ENCODE results near the gene PTGFRN. TPM values are rescaled to one million over a fixed set of nuclear protein-coding genes. Genes with fewer than 3 reads are reported as not detected.

PTGFRN gene
- total and polyA plus RNA-seq, 4 donors: 5.4 to 12.6 (median 7.2) TPM

GRCh38 chr1:116956378-116956777 is 46.7 kb downstream of the PTGFRN start:
- TF ChIP-seq FOXA2 (IDR thresholded peaks at IDR 0.05): no peak
- TF ChIP-seq, protein P1, sequence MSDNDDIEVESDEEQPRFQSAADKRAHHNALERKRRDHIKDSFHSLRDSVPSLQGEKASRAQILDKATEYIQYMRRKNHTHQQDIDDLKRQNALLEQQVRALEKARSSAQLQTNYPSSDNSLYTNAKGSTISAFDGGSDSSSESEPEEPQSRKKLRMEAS (IDR thresholded peaks at IDR 0.05): no peak
- TF ChIP-seq RAD21 (IDR thresholded peaks at IDR 0.05): no peak
- TF ChIP-seq, protein P2, sequence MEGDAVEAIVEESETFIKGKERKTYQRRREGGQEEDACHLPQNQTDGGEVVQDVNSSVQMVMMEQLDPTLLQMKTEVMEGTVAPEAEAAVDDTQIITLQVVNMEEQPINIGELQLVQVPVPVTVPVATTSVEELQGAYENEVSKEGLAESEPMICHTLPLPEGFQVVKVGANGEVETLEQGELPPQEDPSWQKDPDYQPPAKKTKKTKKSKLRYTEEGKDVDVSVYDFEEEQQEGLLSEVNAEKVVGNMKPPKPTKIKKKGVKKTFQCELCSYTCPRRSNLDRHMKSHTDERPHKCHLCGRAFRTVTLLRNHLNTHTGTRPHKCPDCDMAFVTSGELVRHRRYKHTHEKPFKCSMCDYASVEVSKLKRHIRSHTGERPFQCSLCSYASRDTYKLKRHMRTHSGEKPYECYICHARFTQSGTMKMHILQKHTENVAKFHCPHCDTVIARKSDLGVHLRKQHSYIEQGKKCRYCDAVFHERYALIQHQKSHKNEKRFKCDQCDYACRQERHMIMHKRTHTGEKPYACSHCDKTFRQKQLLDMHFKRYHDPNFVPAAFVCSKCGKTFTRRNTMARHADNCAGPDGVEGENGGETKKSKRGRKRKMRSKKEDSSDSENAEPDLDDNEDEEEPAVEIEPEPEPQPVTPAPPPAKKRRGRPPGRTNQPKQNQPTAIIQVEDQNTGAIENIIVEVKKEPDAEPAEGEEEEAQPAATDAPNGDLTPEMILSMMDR (IDR thresholded peaks at IDR 0.05; ENCODE audit: low read depth, low read length, missing input control): no peak
- TF ChIP-seq TAF1 (conservative IDR thresholded peaks at IDR 0.05): no peak
- TF ChIP-seq HNF4G (IDR thresholded peaks at IDR 0.05): no peak
- no peak for TF ChIP-seq NR2F2 (IDR thresholded peaks at IDR 0.05)
- TF ChIP-seq ZBTB33 (IDR thresholded peaks at IDR 0.05): no peak
- no peak for TF ChIP-seq EGR1 (IDR thresholded peaks at IDR 0.05; ENCODE audit: low read depth in 2 of 2)
- no peak for TF ChIP-seq YY1 (IDR thresholded peaks at IDR 0.05)
- TF ChIP-seq RXRA (IDR thresholded peaks at IDR 0.05): no peak
- TF ChIP-seq SP1 (IDR thresholded peaks at IDR 0.05): no peak
- TF ChIP-seq JUND (IDR thresholded peaks at IDR 0.05): no peak
- Histone ChIP-seq H3K36me3 (ENCODE audit: control insufficient read depth in 4 of 4, insufficient read depth in 3 of 4, low read depth in 1 of 4, low read length in 3 of 4) (peaks cover 0 to 3% (median 1%) of the 10 kb centered on the region in 4 donors), H3K27me3 (ENCODE audit: control insufficient read depth in 4 of 4, insufficient read depth in 4 of 4, low read length in 3 of 4) (no peaks in the 10 kb centered on the region), H3K4me1 (ENCODE audit: control insufficient read depth in 4 of 4, insufficient read depth in 4 of 4, low read length in 3 of 4) (no peaks in the 10 kb centered on the region), H3K9me3 (ENCODE audit: control insufficient read depth in 4 of 4, low read length in 3 of 4) (no peaks in the 10 kb centered on the region), H3K9ac (ENCODE audit: low read depth in 1 of 2, low read length in 2 of 2) (no peak overlapping the region), H3K4me3 (ENCODE audit: low read depth in 1 of 3, low read length in 3 of 3) (no peak overlapping the region), H3K27ac (ENCODE audit: low read depth in 1 of 2, low read length in 2 of 2) (no peak overlapping the region)
- no peak for DNase-seq (ENCODE audit: low spot score)
- WGBS: 97% methylated on average over 7 of the region's 7 CpGs

GRCh38 chr1:116957646-116958045 is 47.9 kb downstream of the PTGFRN start:
- H3K4me1 ChIP-seq (ENCODE audit: control insufficient read depth in 4 of 4, insufficient read depth in 4 of 4, low read length in 3 of 4): no peaks in the 10 kb centered on the region
- no peak for TF ChIP-seq SP1 (IDR thresholded peaks at IDR 0.05)
- TF ChIP-seq, protein P3, sequence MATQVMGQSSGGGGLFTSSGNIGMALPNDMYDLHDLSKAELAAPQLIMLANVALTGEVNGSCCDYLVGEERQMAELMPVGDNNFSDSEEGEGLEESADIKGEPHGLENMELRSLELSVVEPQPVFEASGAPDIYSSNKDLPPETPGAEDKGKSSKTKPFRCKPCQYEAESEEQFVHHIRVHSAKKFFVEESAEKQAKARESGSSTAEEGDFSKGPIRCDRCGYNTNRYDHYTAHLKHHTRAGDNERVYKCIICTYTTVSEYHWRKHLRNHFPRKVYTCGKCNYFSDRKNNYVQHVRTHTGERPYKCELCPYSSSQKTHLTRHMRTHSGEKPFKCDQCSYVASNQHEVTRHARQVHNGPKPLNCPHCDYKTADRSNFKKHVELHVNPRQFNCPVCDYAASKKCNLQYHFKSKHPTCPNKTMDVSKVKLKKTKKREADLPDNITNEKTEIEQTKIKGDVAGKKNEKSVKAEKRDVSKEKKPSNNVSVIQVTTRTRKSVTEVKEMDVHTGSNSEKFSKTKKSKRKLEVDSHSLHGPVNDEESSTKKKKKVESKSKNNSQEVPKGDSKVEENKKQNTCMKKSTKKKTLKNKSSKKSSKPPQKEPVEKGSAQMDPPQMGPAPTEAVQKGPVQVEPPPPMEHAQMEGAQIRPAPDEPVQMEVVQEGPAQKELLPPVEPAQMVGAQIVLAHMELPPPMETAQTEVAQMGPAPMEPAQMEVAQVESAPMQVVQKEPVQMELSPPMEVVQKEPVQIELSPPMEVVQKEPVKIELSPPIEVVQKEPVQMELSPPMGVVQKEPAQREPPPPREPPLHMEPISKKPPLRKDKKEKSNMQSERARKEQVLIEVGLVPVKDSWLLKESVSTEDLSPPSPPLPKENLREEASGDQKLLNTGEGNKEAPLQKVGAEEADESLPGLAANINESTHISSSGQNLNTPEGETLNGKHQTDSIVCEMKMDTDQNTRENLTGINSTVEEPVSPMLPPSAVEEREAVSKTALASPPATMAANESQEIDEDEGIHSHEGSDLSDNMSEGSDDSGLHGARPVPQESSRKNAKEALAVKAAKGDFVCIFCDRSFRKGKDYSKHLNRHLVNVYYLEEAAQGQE (IDR thresholded peaks at IDR 0.05): no peak
- no peak for TF ChIP-seq GABPA (IDR thresholded peaks at IDR 0.05 in 1 of 2, conservative IDR thresholded peaks at IDR 0.05 in 1 of 2)
- no peak for TF ChIP-seq RAD21 (IDR thresholded peaks at IDR 0.05)
- TF ChIP-seq FOXA1 (IDR thresholded peaks at IDR 0.05): no peak
- no peak for TF ChIP-seq JUND (IDR thresholded peaks at IDR 0.05)
- no peak for TF ChIP-seq YY1 (IDR thresholded peaks at IDR 0.05)

More at GRCh38 chr1:116957646-116958045, 47.9 kb downstream of the PTGFRN start:
- H3K9me3 ChIP-seq (ENCODE audit: control insufficient read depth in 4 of 4, low read length in 3 of 4): no peaks in the 10 kb centered on the region
- no peak overlapping the region for H3K9ac ChIP-seq (ENCODE audit: low read depth in 1 of 2, low read length in 2 of 2)
- 93% methylated on average over 4 of the region's 4 CpGs for WGBS
- H3K4me3 ChIP-seq (ENCODE audit: low read depth in 1 of 3, low read length in 3 of 3): no peak overlapping the region
- DNase-seq (ENCODE audit: low spot score): no peak
- H3K27ac ChIP-seq (ENCODE audit: low read depth in 1 of 2, low read length in 2 of 2): no peak overlapping the region
- no peaks in the 10 kb centered on the region for H3K27me3 ChIP-seq (ENCODE audit: control insufficient read depth in 4 of 4, insufficient read depth in 4 of 4, low read length in 3 of 4)
- H3K36me3 ChIP-seq (ENCODE audit: control insufficient read depth in 4 of 4, insufficient read depth in 3 of 4, low read depth in 1 of 4, low read length in 3 of 4): peaks cover 0 to 14% (median 5%) of the 10 kb centered on the region in 4 donors
